ENCODE measurements around the gene COX5A. TPM values are rescaled to one million over a fixed set of nuclear protein-coding genes. Genes with fewer than 3 reads are reported as not detected.
"Not testable (repeated sequence)": the region's sequence is repeated elsewhere in the genome, so short reads cannot be mapped to it uniquely, and the experiment has no call there.

Gene COX5A
- total RNA-seq, 1 donor from 2014 or later, result 134 TPM

GRCh38 chr15:74917676-74918075 is 20.2 kb downstream of the COX5A start:
- H3K27ac ChIP-seq, result no peak overlapping the region
- H3K9me3 ChIP-seq, result no peaks in the 10 kb centered on the region
- ATAC-seq (no peak), DNase-seq (no peak)
- H3K4me3 ChIP-seq, result no peak overlapping the region
- peaks cover 93% of the 10 kb centered on the region for H3K36me3 ChIP-seq
- H3K4me1 ChIP-seq, result no peaks in the 10 kb centered on the region
- no peaks in the 10 kb centered on the region for H3K27me3 ChIP-seq (ENCODE audit: low read depth)
- intact Hi-C loops (cut with DNase I), result no loop called here
- TF ChIP-seq CTCF (IDR thresholded peaks at IDR 0.05), result no peak

GRCh38 chr15:74913799-74914198 is 24.1 kb downstream of the COX5A start:
- ATAC-seq; DNase-seq; H3K27ac ChIP-seq; H3K9me3 ChIP-seq; H3K4me3 ChIP-seq; H3K4me1 ChIP-seq; intact Hi-C loops (cut with DNase I); H3K27me3 ChIP-seq (ENCODE audit: low read depth): not testable (repeated sequence)
- H3K36me3 ChIP-seq, result peaks cover 55% of the 10 kb centered on the region

GRCh38 chr15:74913041-74913440 is 24.8 kb downstream of the COX5A start:
- intact Hi-C loops (cut with DNase I), result no loop called here
- Histone ChIP-seq H3K9me3 (no peaks in the 10 kb centered on the region), H3K27ac (no peak overlapping the region), H3K4me1 (no peaks in the 10 kb centered on the region), H3K27me3 (ENCODE audit: low read depth) (no peaks in the 10 kb centered on the region), H3K4me3 (no peak overlapping the region), H3K36me3 (peaks cover 47% of the 10 kb centered on the region)
- ATAC-seq (no peak), DNase-seq (no peak)
- TF ChIP-seq CTCF (IDR thresholded peaks at IDR 0.05), result no peak

GRCh38 chr15:74908635-74909034 is 29.2 kb downstream of the COX5A start:
- intact Hi-C loops (cut with DNase I), result no loop called here

GRCh38 chr15:74907163-74907870 is 30.6 kb downstream of the COX5A start:
- H3K27me3 ChIP-seq (ENCODE audit: low read depth), result no peaks in the 10 kb centered on the region
- intact Hi-C loops (cut with DNase I), result no loop called here
- H3K9me3 ChIP-seq, result no peaks in the 10 kb centered on the region
- TF ChIP-seq CTCF (IDR thresholded peaks at IDR 0.05), result no peak
- peaks cover 31% of the 10 kb centered on the region for H3K4me1 ChIP-seq
- H3K36me3 ChIP-seq, result peaks cover 26% of the 10 kb centered on the region
- peak overlapping the region; percentile 95 for H3K27ac ChIP-seq
- DNase-seq, result no peak
- peak overlapping the region; percentile 98 for H3K4me3 ChIP-seq
- peak; percentile 7 to 45 for ATAC-seq

More at GRCh38 chr15:74908635-74909034, 29.2 kb downstream of the COX5A start:
- Histone ChIP-seq H3K4me3 (no peak overlapping the region), H3K27ac (no peak overlapping the region), H3K27me3 (ENCODE audit: low read depth) (no peaks in the 10 kb centered on the region), H3K9me3 (no peaks in the 10 kb centered on the region), H3K4me1 (peaks cover 23% of the 10 kb centered on the region), H3K36me3 (peaks cover 20% of the 10 kb centered on the region)
- no peak for ATAC-seq
- DNase-seq, result no peak
- TF ChIP-seq CTCF (IDR thresholded peaks at IDR 0.05), result no peak

GRCh38 chr15:74906450-74907162 is 31.3 kb downstream of the COX5A start, which contains the start of gene FAM219B:
Gene FAM219B, minus strand, starts transcription at chr15:74906851. Its CDS starts 51 bp downstream, at chr15:74906800.
- DNase-seq, result peak; percentile 97
- peak; percentile 97 to 99 for ATAC-seq
- peak within 1 kb of the TSS; percentile 98 for H3K4me3 ChIP-seq
- TF ChIP-seq CTCF (IDR thresholded peaks at IDR 0.05), result no peak
- H3K9me3 ChIP-seq, result no peaks in the 10 kb centered on the region
- intact Hi-C loops (cut with DNase I), result no loop called here
- H3K36me3 ChIP-seq, result peaks cover 33% of the 10 kb centered on the region
- H3K27ac ChIP-seq, result peak within 1 kb of the TSS; percentile 95
- no peaks in the 10 kb centered on the region for H3K27me3 ChIP-seq (ENCODE audit: low read depth)
- H3K4me1 ChIP-seq, result peaks cover 39% of the 10 kb centered on the region

Measured in lower lobe of right lung (tissue), 2 donors.